ENCODE data around the gene FAM219A. TPM values are rescaled to one million over a fixed set of nuclear protein-coding genes. Genes with fewer than 3 reads are reported as not detected.

The FAM219A gene
- total RNA-seq, 1 experiment from 2014 or later: 20.6 TPM

DNA sequence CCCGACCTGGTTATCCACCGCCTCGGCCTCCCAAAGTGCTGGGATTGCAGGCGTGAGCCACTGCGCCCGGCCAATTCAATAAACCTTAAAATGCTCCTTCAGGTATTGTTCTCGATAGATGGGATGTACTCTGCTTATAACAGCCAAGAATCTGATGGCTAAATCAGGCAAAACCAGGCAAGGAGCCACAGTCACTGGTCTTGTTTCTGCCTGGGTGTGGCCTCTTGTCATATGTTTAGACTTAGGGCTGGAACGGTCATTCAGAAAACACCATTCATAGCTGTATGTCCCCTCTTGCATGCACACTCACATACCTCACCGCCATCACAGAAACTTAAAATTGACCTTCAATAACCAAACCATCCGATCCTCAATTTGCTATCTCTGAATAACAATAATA is 7.7 kb downstream of the FAM219A start (continued):
- TF ChIP-seq, protein P1, sequence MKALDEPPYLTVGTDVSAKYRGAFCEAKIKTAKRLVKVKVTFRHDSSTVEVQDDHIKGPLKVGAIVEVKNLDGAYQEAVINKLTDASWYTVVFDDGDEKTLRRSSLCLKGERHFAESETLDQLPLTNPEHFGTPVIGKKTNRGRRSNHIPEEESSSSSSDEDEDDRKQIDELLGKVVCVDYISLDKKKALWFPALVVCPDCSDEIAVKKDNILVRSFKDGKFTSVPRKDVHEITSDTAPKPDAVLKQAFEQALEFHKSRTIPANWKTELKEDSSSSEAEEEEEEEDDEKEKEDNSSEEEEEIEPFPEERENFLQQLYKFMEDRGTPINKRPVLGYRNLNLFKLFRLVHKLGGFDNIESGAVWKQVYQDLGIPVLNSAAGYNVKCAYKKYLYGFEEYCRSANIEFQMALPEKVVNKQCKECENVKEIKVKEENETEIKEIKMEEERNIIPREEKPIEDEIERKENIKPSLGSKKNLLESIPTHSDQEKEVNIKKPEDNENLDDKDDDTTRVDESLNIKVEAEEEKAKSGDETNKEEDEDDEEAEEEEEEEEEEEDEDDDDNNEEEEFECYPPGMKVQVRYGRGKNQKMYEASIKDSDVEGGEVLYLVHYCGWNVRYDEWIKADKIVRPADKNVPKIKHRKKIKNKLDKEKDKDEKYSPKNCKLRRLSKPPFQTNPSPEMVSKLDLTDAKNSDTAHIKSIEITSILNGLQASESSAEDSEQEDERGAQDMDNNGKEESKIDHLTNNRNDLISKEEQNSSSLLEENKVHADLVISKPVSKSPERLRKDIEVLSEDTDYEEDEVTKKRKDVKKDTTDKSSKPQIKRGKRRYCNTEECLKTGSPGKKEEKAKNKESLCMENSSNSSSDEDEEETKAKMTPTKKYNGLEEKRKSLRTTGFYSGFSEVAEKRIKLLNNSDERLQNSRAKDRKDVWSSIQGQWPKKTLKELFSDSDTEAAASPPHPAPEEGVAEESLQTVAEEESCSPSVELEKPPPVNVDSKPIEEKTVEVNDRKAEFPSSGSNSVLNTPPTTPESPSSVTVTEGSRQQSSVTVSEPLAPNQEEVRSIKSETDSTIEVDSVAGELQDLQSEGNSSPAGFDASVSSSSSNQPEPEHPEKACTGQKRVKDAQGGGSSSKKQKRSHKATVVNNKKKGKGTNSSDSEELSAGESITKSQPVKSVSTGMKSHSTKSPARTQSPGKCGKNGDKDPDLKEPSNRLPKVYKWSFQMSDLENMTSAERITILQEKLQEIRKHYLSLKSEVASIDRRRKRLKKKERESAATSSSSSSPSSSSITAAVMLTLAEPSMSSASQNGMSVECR (CRISPR knock-in tag; IDR thresholded peaks at IDR 0.05; ENCODE audit: borderline replicate concordance): no peak
- TF ChIP-seq, protein P2, sequence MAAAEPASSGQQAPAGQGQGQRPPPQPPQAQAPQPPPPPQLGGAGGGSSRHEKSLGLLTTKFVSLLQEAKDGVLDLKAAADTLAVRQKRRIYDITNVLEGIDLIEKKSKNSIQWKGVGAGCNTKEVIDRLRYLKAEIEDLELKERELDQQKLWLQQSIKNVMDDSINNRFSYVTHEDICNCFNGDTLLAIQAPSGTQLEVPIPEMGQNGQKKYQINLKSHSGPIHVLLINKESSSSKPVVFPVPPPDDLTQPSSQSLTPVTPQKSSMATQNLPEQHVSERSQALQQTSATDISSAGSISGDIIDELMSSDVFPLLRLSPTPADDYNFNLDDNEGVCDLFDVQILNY (CRISPR knock-in tag; IDR thresholded peaks at IDR 0.05): no peak
- TF ChIP-seq, protein P3, sequence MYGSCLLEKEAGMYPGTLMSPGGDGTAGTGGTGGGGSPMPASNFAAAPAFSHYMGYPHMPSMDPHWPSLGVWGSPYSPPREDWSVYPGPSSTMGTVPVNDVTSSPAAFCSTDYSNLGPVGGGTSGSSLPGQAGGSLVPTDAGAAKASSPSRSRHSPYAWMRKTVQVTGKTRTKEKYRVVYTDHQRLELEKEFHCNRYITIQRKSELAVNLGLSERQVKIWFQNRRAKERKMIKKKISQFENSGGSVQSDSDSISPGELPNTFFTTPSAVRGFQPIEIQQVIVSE (CRISPR knock-in tag; IDR thresholded peaks at IDR 0.05; ENCODE audit: borderline replicate concordance): no peak
- TF ChIP-seq, protein P4, sequence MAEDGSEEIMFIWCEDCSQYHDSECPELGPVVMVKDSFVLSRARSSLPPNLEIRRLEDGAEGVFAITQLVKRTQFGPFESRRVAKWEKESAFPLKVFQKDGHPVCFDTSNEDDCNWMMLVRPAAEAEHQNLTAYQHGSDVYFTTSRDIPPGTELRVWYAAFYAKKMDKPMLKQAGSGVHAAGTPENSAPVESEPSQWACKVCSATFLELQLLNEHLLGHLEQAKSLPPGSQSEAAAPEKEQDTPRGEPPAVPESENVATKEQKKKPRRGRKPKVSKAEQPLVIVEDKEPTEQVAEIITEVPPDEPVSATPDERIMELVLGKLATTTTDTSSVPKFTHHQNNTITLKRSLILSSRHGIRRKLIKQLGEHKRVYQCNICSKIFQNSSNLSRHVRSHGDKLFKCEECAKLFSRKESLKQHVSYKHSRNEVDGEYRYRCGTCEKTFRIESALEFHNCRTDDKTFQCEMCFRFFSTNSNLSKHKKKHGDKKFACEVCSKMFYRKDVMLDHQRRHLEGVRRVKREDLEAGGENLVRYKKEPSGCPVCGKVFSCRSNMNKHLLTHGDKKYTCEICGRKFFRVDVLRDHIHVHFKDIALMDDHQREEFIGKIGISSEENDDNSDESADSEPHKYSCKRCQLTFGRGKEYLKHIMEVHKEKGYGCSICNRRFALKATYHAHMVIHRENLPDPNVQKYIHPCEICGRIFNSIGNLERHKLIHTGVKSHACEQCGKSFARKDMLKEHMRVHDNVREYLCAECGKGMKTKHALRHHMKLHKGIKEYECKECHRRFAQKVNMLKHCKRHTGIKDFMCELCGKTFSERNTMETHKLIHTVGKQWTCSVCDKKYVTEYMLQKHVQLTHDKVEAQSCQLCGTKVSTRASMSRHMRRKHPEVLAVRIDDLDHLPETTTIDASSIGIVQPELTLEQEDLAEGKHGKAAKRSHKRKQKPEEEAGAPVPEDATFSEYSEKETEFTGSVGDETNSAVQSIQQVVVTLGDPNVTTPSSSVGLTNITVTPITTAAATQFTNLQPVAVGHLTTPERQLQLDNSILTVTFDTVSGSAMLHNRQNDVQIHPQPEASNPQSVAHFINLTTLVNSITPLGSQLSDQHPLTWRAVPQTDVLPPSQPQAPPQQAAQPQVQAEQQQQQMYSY (CRISPR knock-in tag; IDR thresholded peaks at IDR 0.05): no peak
- TF ChIP-seq, protein P5, sequence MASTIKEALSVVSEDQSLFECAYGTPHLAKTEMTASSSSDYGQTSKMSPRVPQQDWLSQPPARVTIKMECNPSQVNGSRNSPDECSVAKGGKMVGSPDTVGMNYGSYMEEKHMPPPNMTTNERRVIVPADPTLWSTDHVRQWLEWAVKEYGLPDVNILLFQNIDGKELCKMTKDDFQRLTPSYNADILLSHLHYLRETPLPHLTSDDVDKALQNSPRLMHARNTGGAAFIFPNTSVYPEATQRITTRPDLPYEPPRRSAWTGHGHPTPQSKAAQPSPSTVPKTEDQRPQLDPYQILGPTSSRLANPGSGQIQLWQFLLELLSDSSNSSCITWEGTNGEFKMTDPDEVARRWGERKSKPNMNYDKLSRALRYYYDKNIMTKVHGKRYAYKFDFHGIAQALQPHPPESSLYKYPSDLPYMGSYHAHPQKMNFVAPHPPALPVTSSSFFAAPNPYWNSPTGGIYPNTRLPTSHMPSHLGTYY (CRISPR knock-in tag; IDR thresholded peaks at IDR 0.05): no peak
- TF ChIP-seq, protein P6, sequence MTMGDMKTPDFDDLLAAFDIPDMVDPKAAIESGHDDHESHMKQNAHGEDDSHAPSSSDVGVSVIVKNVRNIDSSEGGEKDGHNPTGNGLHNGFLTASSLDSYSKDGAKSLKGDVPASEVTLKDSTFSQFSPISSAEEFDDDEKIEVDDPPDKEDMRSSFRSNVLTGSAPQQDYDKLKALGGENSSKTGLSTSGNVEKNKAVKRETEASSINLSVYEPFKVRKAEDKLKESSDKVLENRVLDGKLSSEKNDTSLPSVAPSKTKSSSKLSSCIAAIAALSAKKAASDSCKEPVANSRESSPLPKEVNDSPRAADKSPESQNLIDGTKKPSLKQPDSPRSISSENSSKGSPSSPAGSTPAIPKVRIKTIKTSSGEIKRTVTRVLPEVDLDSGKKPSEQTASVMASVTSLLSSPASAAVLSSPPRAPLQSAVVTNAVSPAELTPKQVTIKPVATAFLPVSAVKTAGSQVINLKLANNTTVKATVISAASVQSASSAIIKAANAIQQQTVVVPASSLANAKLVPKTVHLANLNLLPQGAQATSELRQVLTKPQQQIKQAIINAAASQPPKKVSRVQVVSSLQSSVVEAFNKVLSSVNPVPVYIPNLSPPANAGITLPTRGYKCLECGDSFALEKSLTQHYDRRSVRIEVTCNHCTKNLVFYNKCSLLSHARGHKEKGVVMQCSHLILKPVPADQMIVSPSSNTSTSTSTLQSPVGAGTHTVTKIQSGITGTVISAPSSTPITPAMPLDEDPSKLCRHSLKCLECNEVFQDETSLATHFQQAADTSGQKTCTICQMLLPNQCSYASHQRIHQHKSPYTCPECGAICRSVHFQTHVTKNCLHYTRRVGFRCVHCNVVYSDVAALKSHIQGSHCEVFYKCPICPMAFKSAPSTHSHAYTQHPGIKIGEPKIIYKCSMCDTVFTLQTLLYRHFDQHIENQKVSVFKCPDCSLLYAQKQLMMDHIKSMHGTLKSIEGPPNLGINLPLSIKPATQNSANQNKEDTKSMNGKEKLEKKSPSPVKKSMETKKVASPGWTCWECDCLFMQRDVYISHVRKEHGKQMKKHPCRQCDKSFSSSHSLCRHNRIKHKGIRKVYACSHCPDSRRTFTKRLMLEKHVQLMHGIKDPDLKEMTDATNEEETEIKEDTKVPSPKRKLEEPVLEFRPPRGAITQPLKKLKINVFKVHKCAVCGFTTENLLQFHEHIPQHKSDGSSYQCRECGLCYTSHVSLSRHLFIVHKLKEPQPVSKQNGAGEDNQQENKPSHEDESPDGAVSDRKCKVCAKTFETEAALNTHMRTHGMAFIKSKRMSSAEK (CRISPR knock-in tag; IDR thresholded peaks at IDR 0.05; ENCODE audit: borderline replicate concordance): no peak
- TF ChIP-seq CREB1 (CRISPR knock-in tag; IDR thresholded peaks at IDR 0.05) (no peak), RORB (CRISPR knock-in tag; IDR thresholded peaks at IDR 0.05) (no peak), PRRX2 (CRISPR knock-in tag; IDR thresholded peaks at IDR 0.05) (no peak), GRHL2 (CRISPR knock-in tag; IDR thresholded peaks at IDR 0.05; ENCODE audit: insufficient replicate concordance, severe bottlenecking) (no peak), NR1H2 (CRISPR knock-in tag; IDR thresholded peaks at IDR 0.05) (no peak)
- TF ChIP-seq, protein P7, sequence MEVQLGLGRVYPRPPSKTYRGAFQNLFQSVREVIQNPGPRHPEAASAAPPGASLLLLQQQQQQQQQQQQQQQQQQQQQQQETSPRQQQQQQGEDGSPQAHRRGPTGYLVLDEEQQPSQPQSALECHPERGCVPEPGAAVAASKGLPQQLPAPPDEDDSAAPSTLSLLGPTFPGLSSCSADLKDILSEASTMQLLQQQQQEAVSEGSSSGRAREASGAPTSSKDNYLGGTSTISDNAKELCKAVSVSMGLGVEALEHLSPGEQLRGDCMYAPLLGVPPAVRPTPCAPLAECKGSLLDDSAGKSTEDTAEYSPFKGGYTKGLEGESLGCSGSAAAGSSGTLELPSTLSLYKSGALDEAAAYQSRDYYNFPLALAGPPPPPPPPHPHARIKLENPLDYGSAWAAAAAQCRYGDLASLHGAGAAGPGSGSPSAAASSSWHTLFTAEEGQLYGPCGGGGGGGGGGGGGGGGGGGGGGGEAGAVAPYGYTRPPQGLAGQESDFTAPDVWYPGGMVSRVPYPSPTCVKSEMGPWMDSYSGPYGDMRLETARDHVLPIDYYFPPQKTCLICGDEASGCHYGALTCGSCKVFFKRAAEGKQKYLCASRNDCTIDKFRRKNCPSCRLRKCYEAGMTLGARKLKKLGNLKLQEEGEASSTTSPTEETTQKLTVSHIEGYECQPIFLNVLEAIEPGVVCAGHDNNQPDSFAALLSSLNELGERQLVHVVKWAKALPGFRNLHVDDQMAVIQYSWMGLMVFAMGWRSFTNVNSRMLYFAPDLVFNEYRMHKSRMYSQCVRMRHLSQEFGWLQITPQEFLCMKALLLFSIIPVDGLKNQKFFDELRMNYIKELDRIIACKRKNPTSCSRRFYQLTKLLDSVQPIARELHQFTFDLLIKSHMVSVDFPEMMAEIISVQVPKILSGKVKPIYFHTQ (CRISPR knock-in tag; IDR thresholded peaks at IDR 0.05): no peak
- TF ChIP-seq, protein P8, sequence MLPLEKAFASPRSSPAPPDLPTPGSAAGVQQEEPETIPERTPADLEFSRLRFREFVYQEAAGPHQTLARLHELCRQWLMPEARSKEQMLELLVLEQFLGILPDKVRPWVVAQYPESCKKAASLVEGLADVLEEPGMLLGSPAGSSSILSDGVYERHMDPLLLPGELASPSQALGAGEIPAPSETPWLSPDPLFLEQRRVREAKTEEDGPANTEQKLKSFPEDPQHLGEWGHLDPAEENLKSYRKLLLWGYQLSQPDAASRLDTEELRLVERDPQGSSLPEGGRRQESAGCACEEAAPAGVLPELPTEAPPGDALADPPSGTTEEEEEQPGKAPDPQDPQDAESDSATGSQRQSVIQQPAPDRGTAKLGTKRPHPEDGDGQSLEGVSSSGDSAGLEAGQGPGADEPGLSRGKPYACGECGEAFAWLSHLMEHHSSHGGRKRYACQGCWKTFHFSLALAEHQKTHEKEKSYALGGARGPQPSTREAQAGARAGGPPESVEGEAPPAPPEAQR (CRISPR knock-in tag; IDR thresholded peaks at IDR 0.05): no peak
- TF ChIP-seq, protein P9, sequence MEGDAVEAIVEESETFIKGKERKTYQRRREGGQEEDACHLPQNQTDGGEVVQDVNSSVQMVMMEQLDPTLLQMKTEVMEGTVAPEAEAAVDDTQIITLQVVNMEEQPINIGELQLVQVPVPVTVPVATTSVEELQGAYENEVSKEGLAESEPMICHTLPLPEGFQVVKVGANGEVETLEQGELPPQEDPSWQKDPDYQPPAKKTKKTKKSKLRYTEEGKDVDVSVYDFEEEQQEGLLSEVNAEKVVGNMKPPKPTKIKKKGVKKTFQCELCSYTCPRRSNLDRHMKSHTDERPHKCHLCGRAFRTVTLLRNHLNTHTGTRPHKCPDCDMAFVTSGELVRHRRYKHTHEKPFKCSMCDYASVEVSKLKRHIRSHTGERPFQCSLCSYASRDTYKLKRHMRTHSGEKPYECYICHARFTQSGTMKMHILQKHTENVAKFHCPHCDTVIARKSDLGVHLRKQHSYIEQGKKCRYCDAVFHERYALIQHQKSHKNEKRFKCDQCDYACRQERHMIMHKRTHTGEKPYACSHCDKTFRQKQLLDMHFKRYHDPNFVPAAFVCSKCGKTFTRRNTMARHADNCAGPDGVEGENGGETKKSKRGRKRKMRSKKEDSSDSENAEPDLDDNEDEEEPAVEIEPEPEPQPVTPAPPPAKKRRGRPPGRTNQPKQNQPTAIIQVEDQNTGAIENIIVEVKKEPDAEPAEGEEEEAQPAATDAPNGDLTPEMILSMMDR (IDR thresholded peaks at IDR 0.05): no peak
- TF ChIP-seq, protein P10, sequence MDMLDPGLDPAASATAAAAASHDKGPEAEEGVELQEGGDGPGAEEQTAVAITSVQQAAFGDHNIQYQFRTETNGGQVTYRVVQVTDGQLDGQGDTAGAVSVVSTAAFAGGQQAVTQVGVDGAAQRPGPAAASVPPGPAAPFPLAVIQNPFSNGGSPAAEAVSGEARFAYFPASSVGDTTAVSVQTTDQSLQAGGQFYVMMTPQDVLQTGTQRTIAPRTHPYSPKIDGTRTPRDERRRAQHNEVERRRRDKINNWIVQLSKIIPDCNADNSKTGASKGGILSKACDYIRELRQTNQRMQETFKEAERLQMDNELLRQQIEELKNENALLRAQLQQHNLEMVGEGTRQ (CRISPR knock-in tag; IDR thresholded peaks at IDR 0.05): no peak
